Osteocyte (in vitro differentiated cells): ENCODE measurements around the gene OSBPL2. TPM values are rescaled to one million over a fixed set of nuclear protein-coding genes. Genes with fewer than 3 reads are reported as not detected.

ENCODE experiments used
- DNase-seq: peaks from one replicate; pipeline ENCODE4 v3.0.0; 2021; ENCODE audit warnings: mixed read lengths; ENCODE audit not compliant: unreplicated experiment; ENCODE audit errors: extremely low spot score
- H3K27ac Mint-ChIP-seq: one replicate; pipeline ENCODE4 v1.8.0; 2021; ENCODE audit warnings: mild to moderate bottlenecking, mixed read lengths; ENCODE audit not compliant: unreplicated experiment
- H3K27me3 Mint-ChIP-seq: one replicate; pipeline ENCODE4 v1.8.0; 2021; ENCODE audit warnings: mixed read lengths; ENCODE audit not compliant: unreplicated experiment
- H3K36me3 Mint-ChIP-seq: one replicate; pipeline ENCODE4 v1.8.0; 2021; ENCODE audit warnings: mixed read lengths; ENCODE audit not compliant: unreplicated experiment
- H3K4me1 Mint-ChIP-seq: one replicate; pipeline ENCODE4 v1.8.0; 2021; ENCODE audit warnings: mixed read lengths; ENCODE audit not compliant: unreplicated experiment
- H3K4me3 Mint-ChIP-seq: one replicate; pipeline ENCODE4 v1.8.0; 2021; ENCODE audit warnings: mild to moderate bottlenecking, moderate library complexity, mixed read lengths; ENCODE audit not compliant: unreplicated experiment
- H3K9me3 Mint-ChIP-seq: one replicate; pipeline ENCODE4 v1.8.0; 2021; ENCODE audit warnings: mixed read lengths; ENCODE audit not compliant: unreplicated experiment
- CTCF ChIP-seq: fragments of 200-600 bp; sonication (generic); IDR thresholded peaks from 2 replicates; pipeline ENCODE4 v1.5.0; 2021; ENCODE audit warnings: antibody characterized with exemption, mild to moderate bottlenecking, moderate library complexity
- total RNA-seq: library from RNA; stranded (reverse); gene quantifications from 2 replicates; pipeline ENCODE4 v1.2.1, GENCODE V29; 2021

OSBPL2 gene
- total RNA-seq, 1 donor from 2014 or later = 46.3 TPM

- TF ChIP-seq CTCF = no peak
- H3K27me3 Mint-ChIP-seq = no peaks in the 10 kb centered on the region
- H3K27ac Mint-ChIP-seq = no peak overlapping the region
- no peaks in the 10 kb centered on the region for H3K9me3 Mint-ChIP-seq
- H3K4me3 Mint-ChIP-seq = no peak overlapping the region
- H3K4me1 Mint-ChIP-seq = peaks cover 15% of the 10 kb centered on the region
- no peak for DNase-seq
- peaks cover 34% of the 10 kb centered on the region for H3K36me3 Mint-ChIP-seq
Measured at GRCh38 chr20:62197801-62198200, 40.5 kb upstream of the OSBPL2 start.

- Mint-ChIP-seq H3K4me3 (no peak overlapping the region), H3K4me1 (peaks cover 22% of the 10 kb centered on the region), H3K9me3 (no peaks in the 10 kb centered on the region), H3K27me3 (no peaks in the 10 kb centered on the region), H3K36me3 (peaks cover 33% of the 10 kb centered on the region), H3K27ac (no peak overlapping the region)
- TF ChIP-seq CTCF = no peak
- no peak for DNase-seq
Measured at GRCh38 chr20:62198496-62198895, 39.8 kb upstream of the OSBPL2 start.

- H3K9me3 Mint-ChIP-seq = no peaks in the 10 kb centered on the region
- no peak for DNase-seq
- no peak for TF ChIP-seq CTCF
- peaks cover 31% of the 10 kb centered on the region for H3K36me3 Mint-ChIP-seq
- H3K27me3 Mint-ChIP-seq = no peaks in the 10 kb centered on the region
- no peak overlapping the region for H3K27ac Mint-ChIP-seq
- H3K4me1 Mint-ChIP-seq = peaks cover 24% of the 10 kb centered on the region
- no peak overlapping the region for H3K4me3 Mint-ChIP-seq
Measured at GRCh38 chr20:62198931-62199330, 39.4 kb upstream of the OSBPL2 start.

- Mint-ChIP-seq H3K9me3 (no peaks in the 10 kb centered on the region), H3K27me3 (no peaks in the 10 kb centered on the region), H3K4me1 (peaks cover 24% of the 10 kb centered on the region), H3K27ac (no peak overlapping the region), H3K36me3 (peaks cover 25% of the 10 kb centered on the region), H3K4me3 (no peak overlapping the region)
- DNase-seq = no peak
- TF ChIP-seq CTCF = no peak
Measured at GRCh38 chr20:62200491-62201172, 37.7 kb upstream of the OSBPL2 start.

- Mint-ChIP-seq H3K36me3 (peaks cover 24% of the 10 kb centered on the region), H3K27me3 (no peaks in the 10 kb centered on the region), H3K4me1 (peaks cover 24% of the 10 kb centered on the region), H3K9me3 (no peaks in the 10 kb centered on the region), H3K27ac (no peak overlapping the region), H3K4me3 (no peak overlapping the region)
- no peak for DNase-seq
- no peak for TF ChIP-seq CTCF
Measured at GRCh38 chr20:62201173-62202082, 36.9 kb upstream of the OSBPL2 start.
